Measurements from ENCODE around the gene MRPL23.

GRCh38 chr11:1936781-1937615 lies 10.1 kb upstream of the MRPL23 start:
- TF ChIP-seq SRF (IDR thresholded peaks at IDR 0.05; ENCODE audit: low read depth): no peak
- no peak for TF ChIP-seq CEBPB (IDR thresholded peaks at IDR 0.05; ENCODE audit: low read depth)

Measured in HCT116 (cell line).